GM19043 (cell line): ENCODE data around the gene SYTL3.
"Not testable (repeated sequence)": the region's sequence is repeated elsewhere in the genome, so short reads cannot be mapped to it uniquely, and the experiment has no call there.

Experiments used
- ATAC-seq: cut with Tn5 transposase; IDR thresholded peaks from one replicate; pipeline ENCODE4 v1.9.1; 2021; ENCODE audit warnings: low read depth; ENCODE audit not compliant: unreplicated experiment

SYTL3 gene

GRCh38 chr6:158621694-158622544 lies 27.9 kb upstream of the SYTL3 start:
- no peak for ATAC-seq

GRCh38 chr6:158622545-158623190 lies 27.2 kb upstream of the SYTL3 start:
- no peak for ATAC-seq

GRCh38 chr6:158624684-158625682 lies 24.9 kb upstream of the SYTL3 start:
- no peak for ATAC-seq

- ATAC-seq = no peak
Measured at GRCh38 chr6:158625881-158626305, 24.0 kb upstream of the SYTL3 start.

GRCh38 chr6:158626360-158627167 lies 23.3 kb upstream of the SYTL3 start:
- no peak for ATAC-seq

- ATAC-seq = no peak
Measured at GRCh38 chr6:158627168-158627939, 22.5 kb upstream of the SYTL3 start.

- no peak for ATAC-seq
Measured at GRCh38 chr6:158627940-158628211, 22.0 kb upstream of the SYTL3 start.

GRCh38 chr6:158628542-158628941 lies 21.3 kb upstream of the SYTL3 start:
- no peak for ATAC-seq

- no peak for ATAC-seq
Measured at GRCh38 chr6:158629367-158630221, 20.3 kb upstream of the SYTL3 start.

- no peak for ATAC-seq
Measured at GRCh38 chr6:158630938-158631616, 18.8 kb upstream of the SYTL3 start.

- ATAC-seq = no peak
Measured at GRCh38 chr6:158631678-158632537, 17.9 kb upstream of the SYTL3 start.

GRCh38 chr6:158632538-158633119 lies 17.2 kb upstream of the SYTL3 start:
- ATAC-seq = not testable (repeated sequence)

- ATAC-seq = no peak
Measured at GRCh38 chr6:158633127-158633526, 16.7 kb upstream of the SYTL3 start.

- ATAC-seq = no peak
Measured at GRCh38 chr6:158634695-158635426, 15.0 kb upstream of the SYTL3 start.

- no peak for ATAC-seq
Measured at GRCh38 chr6:158635427-158636073, 14.3 kb upstream of the SYTL3 start.

- no peak for ATAC-seq
Measured at GRCh38 chr6:158636778-158637177, 13.1 kb upstream of the SYTL3 start.
